Transverse colon (tissue), 4 donors: ENCODE data around the gene EYS. TPM values are rescaled to one million over a fixed set of nuclear protein-coding genes. Genes with fewer than 3 reads are reported as not detected.

Experiments
- DNase-seq: peaks from one replicate; pipeline ENCODE4 v3.0.0-alpha.2; 2019
- H3K27ac ChIP-seq, 4 donors: fragments of 200-600 bp; sonication (generic); 2 replicates each; pipeline ENCODE4 v1.5.1; 2016 to 2018; ENCODE audit warnings: inconsistent platforms in 4 of 4
- H3K27me3 ChIP-seq: fragments of 200-600 bp; sonication (generic); 2 replicates; pipeline ENCODE4 v1.5.1; 2017; ENCODE audit warnings: inconsistent platforms
- H3K36me3 ChIP-seq, 4 donors: fragments of 200-600 bp; sonication (generic); 2 replicates each; pipeline ENCODE4 v1.5.1; 2017 to 2019; ENCODE audit warnings: inconsistent platforms in 4 of 4
- H3K4me1 ChIP-seq, 4 donors: fragments of 200-600 bp; sonication (generic); 2 replicates each; pipeline ENCODE4 v1.5.1; 2017 to 2020; ENCODE audit warnings: inconsistent platforms in 4 of 4
- H3K4me3 ChIP-seq, 4 donors: fragments of 200-600 bp; sonication (generic); 1 replicate in 1 of 4; 2 replicates in 3 of 4; pipeline versions ENCODE4 v1.5.1 to v1.6.1; 2017 to 2019; ENCODE audit warnings: inconsistent platforms in 4 of 4
- H3K9me3 ChIP-seq, 2 donors: fragments of 200-600 bp; sonication (generic); 2 replicates each; pipeline ENCODE4 v1.5.1; 2017 to 2019; ENCODE audit warnings: inconsistent platforms in 2 of 2
- CTCF ChIP-seq, 5 experiments: fragments of 200-600 bp in 3 of 5; fragments of 450-650 bp in 2 of 5; sonication (generic) in 3 of 5; IDR thresholded peaks; 1 replicate in 2 of 5; 2 replicates in 3 of 5; pipeline ENCODE4 v1.5.1; 2016 to 2017; ENCODE audit warnings: antibody characterized with exemption in 5 of 5, inconsistent platforms in 3 of 5, mild to moderate bottlenecking in 2 of 5, moderate library complexity in 1 of 5
- EP300 ChIP-seq: sonication (generic); formaldehyde crosslinking; IDR thresholded peaks from one replicate; pipeline ENCODE4 v1.6.1; 2017; ENCODE audit warnings: antibody characterized with exemption, low read depth
- POLR2A ChIP-seq: fragments of 450-650 bp; IDR thresholded peaks from one replicate; pipeline ENCODE4 v1.6.1; 2016; ENCODE audit warnings: antibody characterized with exemption, mild to moderate bottlenecking, moderate library complexity
- POLR2AphosphoS5 ChIP-seq, 3 donors: sonication (generic); formaldehyde crosslinking; IDR thresholded peaks; one replicate each; pipeline ENCODE4 v1.6.1; 2016; ENCODE audit warnings: antibody characterized with exemption in 3 of 3
- WGBS, 2 donors: methylation state at CpG; one replicate each; pipeline ENCODE4 v1.1.5; 2018; ENCODE audit warnings: low coverage in 1 of 2; 5-methylcytosine and 5-hydroxymethylcytosine counted together
- in situ Hi-C, 4 donors: fragments of 200-750 bp; cut with MboI; loops; one replicate each; pipeline versions ENCODE4 v1.15.0 to v1.15.1; 2017; ENCODE audit warnings: low sequenced_read_pairs in 3 of 4, low pct_ligation_motif_present in 1 of 4, low pct_unique_long_range_greater_than_20kb in 1 of 4
- intact Hi-C: fragments of 100-400 bp; cut with DNase I; formaldehyde crosslinking; loops from one replicate; pipeline ENCODE4 v1.15.1; 2023; ENCODE audit warnings: low total_unique reads
- total RNA-seq, 4 donors: library from RNA; depleted of rRNA; stranded (reverse); fragments of >200 nt; gene quantifications; one replicate each; pipeline ENCODE4 v1.1.0, GENCODE V29; 2016

Gene EYS
- total RNA-seq, 4 donors from 2014 or later, result 0.41 TPM; not detected in 3

GRCh38 chr6:63999613-64000012 lies 1707.4 kb downstream of the EYS start:
- no peaks in the 10 kb centered on the region for H3K27me3 ChIP-seq
- TF ChIP-seq POLR2A (no peak), POLR2AphosphoS5 (IDR thresholded peaks at IDR 0.05) (no peak), EP300 (no peak), CTCF (IDR thresholded peaks at IDR 0.05) (no peak)
- H3K27ac ChIP-seq, result no peak overlapping the region
- in situ Hi-C loops (loop anchor here in 3 of 4 donors (10.0 to 25.0 kb wide), 2 partner anchors 325 to 338 kb away; no protein-coding TSS in a partner anchor), intact Hi-C loops (no loop called here)
- no peaks in the 10 kb centered on the region for H3K9me3 ChIP-seq
- no peaks in the 10 kb centered on the region for H3K36me3 ChIP-seq
- 91 to 97% methylated on average over 4 of the region's 4 CpGs for WGBS, 2 donors
- H3K4me3 ChIP-seq, result no peak overlapping the region
- H3K4me1 ChIP-seq, result no peaks in the 10 kb centered on the region
- DNase-seq, result no peak

- WGBS, 2 donors, result 65 to 69% methylated on average over 3 of the region's 3 CpGs
- TF ChIP-seq CTCF (IDR thresholded peaks at IDR 0.05) (no peak), POLR2AphosphoS5 (IDR thresholded peaks at IDR 0.05) (no peak), POLR2A (no peak)
- intact Hi-C loops, result no loop called here
These were observed 1708.0 kb downstream of the EYS start for GRCh38 chr6:63998991-63999390.

GRCh38 chr6:63997734-63998133 lies 1709.3 kb downstream of the EYS start:
- 48 to 71% methylated on average over 1 of the region's 1 CpG for WGBS, 2 donors
- TF ChIP-seq POLR2A, result no peak
- no peak for TF ChIP-seq POLR2AphosphoS5 (IDR thresholded peaks at IDR 0.05)
- TF ChIP-seq CTCF (IDR thresholded peaks at IDR 0.05), result no peak
- no peak for TF ChIP-seq EP300
- no peak overlapping the region for H3K27ac ChIP-seq

More at GRCh38 chr6:63998991-63999390, 1708.0 kb downstream of the EYS start:
- no peak for DNase-seq
- in situ Hi-C loops, result no loop called here
- Histone ChIP-seq H3K27me3 (no peaks in the 10 kb centered on the region), H3K27ac (no peak overlapping the region), H3K4me3 (no peak overlapping the region), H3K4me1 (no peaks in the 10 kb centered on the region), H3K9me3 (no peaks in the 10 kb centered on the region), H3K36me3 (no peaks in the 10 kb centered on the region)

GRCh38 chr6:63997221-63997620 lies 1709.8 kb downstream of the EYS start:
- no peaks in the 10 kb centered on the region for H3K4me1 ChIP-seq
- in situ Hi-C loops, result no loop called here
- H3K4me3 ChIP-seq, result no peak overlapping the region
- WGBS, 2 donors, result 72 to 92% methylated on average over 3 to 4 of the region's 4 CpGs
- H3K27me3 ChIP-seq, result no peaks in the 10 kb centered on the region
- no peak for TF ChIP-seq POLR2A
- TF ChIP-seq POLR2AphosphoS5 (IDR thresholded peaks at IDR 0.05), result no peak
- no peak for TF ChIP-seq CTCF (IDR thresholded peaks at IDR 0.05)
- no peak for TF ChIP-seq EP300
- no peaks in the 10 kb centered on the region for H3K36me3 ChIP-seq
- intact Hi-C loops, result no loop called here
- no peaks in the 10 kb centered on the region for H3K9me3 ChIP-seq
- no peak for DNase-seq
- no peak overlapping the region for H3K27ac ChIP-seq

More at GRCh38 chr6:63997734-63998133, 1709.3 kb downstream of the EYS start:
- H3K36me3 ChIP-seq, result no peaks in the 10 kb centered on the region
- no peaks in the 10 kb centered on the region for H3K27me3 ChIP-seq
- H3K9me3 ChIP-seq, result no peaks in the 10 kb centered on the region
- in situ Hi-C loops, result no loop called here
- no peaks in the 10 kb centered on the region for H3K4me1 ChIP-seq
- no peak for DNase-seq
- H3K4me3 ChIP-seq, result no peak overlapping the region
- intact Hi-C loops, result no loop called here
